Endothelial cell of umbilical vein (primary cell): Measurements from ENCODE around the gene QSOX2. TPM values are rescaled to one million over a fixed set of nuclear protein-coding genes. Genes with fewer than 3 reads are reported as not detected.

Source experiments
- BruUV-seq: library from RNA; stranded (reverse); fragments of 400-500 nt; replicated peaks from 2 replicates; lab custom pipeline; 2021; lab: Mats Ljungman, UMichigan
- CTCF ChIA-PET: fragments of 300-600, 350-600 bp; sonication (Branson Sonifier 250); formaldehyde crosslinking; loops from one replicate; lab custom pipeline; 2021; ENCODE audit warnings: antibody characterized with exemption, inconsistent platforms; lab: Charles Lee
- POLR2A ChIA-PET: fragments of 300-600, 350-600 bp; sonication (Branson Sonifier 250); formaldehyde crosslinking; loops from one replicate; lab custom pipeline; 2021; ENCODE audit warnings: antibody characterized with exemption, inconsistent platforms; lab: Charles Lee
- DNase-seq: peaks from one replicate; pipeline ENCODE4 v3.0.0-alpha.2; 2011; ENCODE audit warnings: low read depth, low spot score
- FAIRE-seq: peaks from 2 replicates; lab custom pipeline; 2011; peaks lifted over from hg19 to GRCh38; lab: Jason Lieb, UNC
- H2AFZ ChIP-seq: 2 replicates; pipeline ENCODE4 v1.6.0; 2012; ENCODE audit warnings: low read depth, low read length, control low read depth, inconsistent platforms
- H3K27ac ChIP-seq: 2 replicates; pipeline ENCODE4 v1.5.1; 2011; ENCODE audit warnings: low read depth, mild to moderate bottlenecking, control low read depth, low read length, moderate library complexity; ENCODE audit not compliant: insufficient read depth
- H3K27me3 ChIP-seq, 2 experiments: 2 replicates each; pipeline versions ENCODE4 v1.6.0 to v1.6.1; 2011; ENCODE audit warnings: low read length in 2 of 2, mixed read lengths in 1 of 2; ENCODE audit not compliant: control insufficient read depth in 2 of 2, insufficient read depth in 2 of 2
- H3K36me3 ChIP-seq, 2 experiments: 2 replicates in 1 of 2; 3 replicates in 1 of 2; pipeline ENCODE4 v1.5.1; 2011; ENCODE audit warnings: low read length in 2 of 2, mild to moderate bottlenecking in 1 of 2, moderate library complexity in 1 of 2; ENCODE audit not compliant: control insufficient read depth in 2 of 2, insufficient read depth in 2 of 2; ENCODE audit errors: extremely low read depth in 1 of 2
- H3K4me1 ChIP-seq: 3 replicates; pipeline ENCODE4 v1.5.1; 2011; ENCODE audit warnings: mild to moderate bottlenecking, low read length; ENCODE audit not compliant: control insufficient read depth, insufficient read depth; ENCODE audit errors: extremely low read depth
- H3K4me2 ChIP-seq: 2 replicates; pipeline ENCODE4 v1.6.1; 2011; ENCODE audit warnings: low read length, control low read depth, mixed read lengths; ENCODE audit not compliant: insufficient read depth
- H3K4me3 ChIP-seq, 3 experiments: fragments of 200-600 bp in 1 of 3; sonication (generic), shearing (Covaris generic) in 1 of 3; replicated peaks in 1 of 3; 2 replicates each; pipeline ENCODE4 v1.5.1; 2011 to 2016; ENCODE audit warnings: control low read depth in 3 of 3, low read length in 3 of 3, mild to moderate bottlenecking in 2 of 3, inconsistent platforms in 1 of 3, low read depth in 1 of 3, moderate library complexity in 1 of 3; ENCODE audit not compliant: insufficient read depth in 1 of 3
- H3K79me2 ChIP-seq: 2 replicates; pipeline ENCODE4 v1.6.0; 2012; ENCODE audit warnings: low read length, inconsistent platforms; ENCODE audit not compliant: control insufficient read depth, insufficient read depth
- H3K9ac ChIP-seq: replicated peaks from 2 replicates; pipeline ENCODE3; 2011; ENCODE audit warnings: low read length, control low read depth; ENCODE audit not compliant: insufficient read depth; ENCODE audit errors: extremely low read depth
- H3K9me1 ChIP-seq: replicated peaks from 3 replicates; pipeline ENCODE4 v1.6.0; 2011; ENCODE audit warnings: mild to moderate bottlenecking, low read length; ENCODE audit not compliant: control insufficient read depth, insufficient read depth; ENCODE audit errors: extremely low read depth
- H3K9me3 ChIP-seq: replicated peaks from 2 replicates; pipeline ENCODE4 v1.5.1; 2012; ENCODE audit warnings: low read length, inconsistent platforms; ENCODE audit not compliant: control insufficient read depth, insufficient read depth
- H4K20me1 ChIP-seq: replicated peaks from 2 replicates; pipeline ENCODE3; 2011; ENCODE audit warnings: mild to moderate bottlenecking, low read length; ENCODE audit not compliant: control insufficient read depth, insufficient read depth; ENCODE audit errors: extremely low read depth
- FOS ChIP-seq: IDR thresholded peaks from 2 replicates; pipeline ENCODE4 v1.6.1; 2011; ENCODE audit warnings: mild to moderate bottlenecking, low read length, moderate library complexity, borderline replicate concordance; ENCODE audit not compliant: insufficient read depth
- GATA2 ChIP-seq: IDR thresholded peaks from 2 replicates; pipeline ENCODE4 v1.7.0; 2011; ENCODE audit warnings: low read depth, mild to moderate bottlenecking, moderate library complexity, mixed read lengths, low read length; ENCODE audit not compliant: insufficient read length, insufficient read depth
- JUN ChIP-seq: IDR thresholded peaks from 2 replicates; pipeline ENCODE4 v1.6.1; 2011; ENCODE audit warnings: borderline replicate concordance, low read depth; ENCODE audit not compliant: insufficient read length, insufficient read depth
- MYC ChIP-seq: IDR thresholded peaks from one replicate; pipeline ENCODE4 v1.6.1; 2011; ENCODE audit warnings: mild to moderate bottlenecking, low read depth, low read length
- POLR2A ChIP-seq: IDR thresholded peaks from 2 replicates; pipeline ENCODE4 v1.6.1; 2012; ENCODE audit warnings: low read depth, mild to moderate bottlenecking, control low read depth, low read length
- POLR2AphosphoS5 ChIP-seq: IDR thresholded peaks from 2 replicates; pipeline ENCODE4 v1.6.1; 2012; ENCODE audit warnings: low read depth, mild to moderate bottlenecking, control low read depth, low read length, moderate library complexity; ENCODE audit not compliant: insufficient read depth
- dilution Hi-C: fragments of 300-500 bp; cut with MboI; formaldehyde crosslinking; loops from one replicate; pipeline ENCODE4 v1.15.0; 2019; ENCODE audit warnings: low sequenced_read_pairs; ENCODE audit not compliant: extremely low pct_ligation_motif_present
- intact Hi-C: fragments of 100-400 bp; cut with micrococcal nuclease; formaldehyde crosslinking; loops from one replicate; pipeline ENCODE4 v1.10.0; 2022
- polyA plus RNA-seq, 4 experiments: library from polyadenylated mRNA; depleted of rRNA in 3 of 4; stranded (reverse) in 3 of 4; unstranded in 1 of 4; fragments of >200 nt; gene quantifications; 2 replicates each; pipeline versions ENCODE4 v1.2.1 to v1.2.3, GENCODE V29; 2011 to 2012; ENCODE audit warnings: missing spikeins in 1 of 4
- total RNA-seq: library from RNA; stranded (reverse); gene quantifications from 2 replicates; pipeline ENCODE4 v1.2.3, GENCODE V29; 2021
- TF ChIP-seq, protein P1 (sequence below): IDR thresholded peaks from 2 replicates; pipeline ENCODE4 v1.6.1; 2011; ENCODE audit not compliant: insufficient read depth, insufficient read length
- TF ChIP-seq, protein P2 (sequence below), 2 donors: IDR thresholded peaks; 1 replicate in 1 of 2; 2 replicates in 1 of 2; pipeline ENCODE4 v1.5.1; 2011; ENCODE audit warnings: low read length in 2 of 2, mild to moderate bottlenecking in 2 of 2, moderate library complexity in 2 of 2, control low read depth in 1 of 2, inconsistent platforms in 1 of 2, low read depth in 1 of 2; ENCODE audit not compliant: insufficient read depth in 1 of 2; ENCODE audit errors: extremely low read depth in 1 of 2

QSOX2 gene
- total and polyA plus RNA-seq, 2 donors (not counting 3 experiments of a cell fraction or from before 2014, with no cell fraction given) = 16.4 to 23.4 TPM

DNA sequence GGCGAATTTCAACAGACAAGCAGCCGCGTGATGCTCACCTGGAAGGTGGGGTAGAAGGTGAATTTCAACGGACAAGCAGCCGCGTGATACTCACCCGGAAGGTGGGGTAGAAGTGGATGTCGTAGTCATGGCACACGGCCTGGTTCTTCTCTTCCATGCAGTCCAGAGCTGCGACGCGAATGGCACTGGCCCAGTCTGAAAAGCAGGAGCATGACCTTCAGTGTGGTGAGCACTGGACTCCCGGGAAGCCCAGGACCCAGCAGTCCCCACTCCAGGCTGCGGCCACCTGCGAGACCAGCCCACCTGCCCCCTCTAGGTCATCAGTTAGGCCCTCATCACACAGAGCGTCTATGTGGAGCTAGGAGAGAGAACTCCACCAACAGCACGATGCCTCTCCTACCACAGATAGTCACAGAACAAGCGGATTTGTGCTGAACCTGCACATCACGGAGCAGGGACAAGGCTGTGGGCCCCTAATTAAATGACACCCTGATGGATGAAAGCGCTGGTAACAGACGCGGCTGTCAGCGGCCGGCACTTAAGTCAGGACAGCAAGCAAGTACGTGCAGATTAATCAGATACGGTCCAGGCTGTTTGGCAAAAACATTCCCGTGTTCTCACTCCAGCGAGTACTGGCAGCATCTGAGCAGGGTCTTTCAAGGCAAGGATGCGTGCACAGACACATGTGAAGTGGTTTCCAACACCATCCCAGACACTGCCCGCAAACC lies 18.8 kb downstream of the QSOX2 start:
- intact Hi-C loops (loop anchor here (1.0 to 5.0 kb wide), 3 partner anchors 56 to 140 kb away; no protein-coding TSS in a partner anchor), dilution Hi-C loops (no loop called here)
- no peaks in the 10 kb centered on the region for H4K20me1 ChIP-seq
- DNase-seq (no peak), FAIRE-seq (no peak)
- H2AFZ ChIP-seq = no peak overlapping the region
- H3K9me1 ChIP-seq = no peaks in the 10 kb centered on the region
- H3K79me2 ChIP-seq = no peaks in the 10 kb centered on the region
- peaks cover 7% of the 10 kb centered on the region for H3K4me1 ChIP-seq
- no peak overlapping the region for H3K9ac ChIP-seq
- CTCF ChIA-PET = interaction anchor here (0.8 to 2.4 kb wide), 5 partner anchors 8 to 85 kb away, joined by 3 to 9 read pairs (median 6); no protein-coding TSS in a partner anchor
- TF ChIP-seq MYC = no peak
- TF ChIP-seq, protein P1, sequence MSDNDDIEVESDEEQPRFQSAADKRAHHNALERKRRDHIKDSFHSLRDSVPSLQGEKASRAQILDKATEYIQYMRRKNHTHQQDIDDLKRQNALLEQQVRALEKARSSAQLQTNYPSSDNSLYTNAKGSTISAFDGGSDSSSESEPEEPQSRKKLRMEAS = no peak
- TF ChIP-seq POLR2AphosphoS5 = no peak
- no peak for TF ChIP-seq FOS
- TF ChIP-seq JUN = no peak
- TF ChIP-seq GATA2 = no peak
- no peak for TF ChIP-seq POLR2A
- TF ChIP-seq, protein P2, sequence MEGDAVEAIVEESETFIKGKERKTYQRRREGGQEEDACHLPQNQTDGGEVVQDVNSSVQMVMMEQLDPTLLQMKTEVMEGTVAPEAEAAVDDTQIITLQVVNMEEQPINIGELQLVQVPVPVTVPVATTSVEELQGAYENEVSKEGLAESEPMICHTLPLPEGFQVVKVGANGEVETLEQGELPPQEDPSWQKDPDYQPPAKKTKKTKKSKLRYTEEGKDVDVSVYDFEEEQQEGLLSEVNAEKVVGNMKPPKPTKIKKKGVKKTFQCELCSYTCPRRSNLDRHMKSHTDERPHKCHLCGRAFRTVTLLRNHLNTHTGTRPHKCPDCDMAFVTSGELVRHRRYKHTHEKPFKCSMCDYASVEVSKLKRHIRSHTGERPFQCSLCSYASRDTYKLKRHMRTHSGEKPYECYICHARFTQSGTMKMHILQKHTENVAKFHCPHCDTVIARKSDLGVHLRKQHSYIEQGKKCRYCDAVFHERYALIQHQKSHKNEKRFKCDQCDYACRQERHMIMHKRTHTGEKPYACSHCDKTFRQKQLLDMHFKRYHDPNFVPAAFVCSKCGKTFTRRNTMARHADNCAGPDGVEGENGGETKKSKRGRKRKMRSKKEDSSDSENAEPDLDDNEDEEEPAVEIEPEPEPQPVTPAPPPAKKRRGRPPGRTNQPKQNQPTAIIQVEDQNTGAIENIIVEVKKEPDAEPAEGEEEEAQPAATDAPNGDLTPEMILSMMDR (IDR thresholded peaks at IDR 0.05; ENCODE audit: extremely low read depth in 1 of 2, insufficient read depth in 1 of 2, low read depth in 1 of 2, low read length in 2 of 2) = no peak
- POLR2A ChIA-PET = no interaction called here
- H3K27ac ChIP-seq = no peak overlapping the region
- BruUV-seq = no TSS peak
- H3K4me2 ChIP-seq = no peak overlapping the region
- peaks cover 0 to 3% of the 10 kb centered on the region in 2 experiments for H3K36me3 ChIP-seq
- no peak overlapping the region for H3K4me3 ChIP-seq
- no peaks in the 10 kb centered on the region for H3K27me3 ChIP-seq
- no peaks in the 10 kb centered on the region for H3K9me3 ChIP-seq
